ENCODE measurements around the gene ABCF1. TPM values are rescaled to one million over a fixed set of nuclear protein-coding genes. Genes with fewer than 3 reads are reported as not detected.

The ABCF1 gene
- total and polyA plus RNA-seq, 4 donors, result 20.4 to 33.9 (median 26.1) TPM

GRCh38 chr6:30612213-30612612, 41.0 kb downstream of the ABCF1 start:
- Histone ChIP-seq H3K4me1 (ENCODE audit: control insufficient read depth in 4 of 4, insufficient read depth in 4 of 4, low read length in 3 of 4) (peaks cover 2 to 23% (median 7%) of the 10 kb centered on the region in 4 donors), H3K9ac (ENCODE audit: low read depth in 1 of 2, low read length in 2 of 2) (no peak overlapping the region), H3K36me3 (ENCODE audit: control insufficient read depth in 4 of 4, insufficient read depth in 3 of 4, low read depth in 1 of 4, low read length in 3 of 4) (peaks cover 10 to 25% (median 23%) of the 10 kb centered on the region in 4 donors), H3K9me3 (ENCODE audit: control insufficient read depth in 4 of 4, low read length in 3 of 4) (no peaks in the 10 kb centered on the region), H3K27me3 (ENCODE audit: control insufficient read depth in 4 of 4, insufficient read depth in 4 of 4, low read length in 3 of 4) (no peaks in the 10 kb centered on the region), H3K4me3 (ENCODE audit: low read depth in 1 of 3, low read length in 3 of 3) (no peak overlapping the region), H3K27ac (ENCODE audit: low read depth in 1 of 2, low read length in 2 of 2) (no peak overlapping the region)
- TF ChIP-seq, protein P1, sequence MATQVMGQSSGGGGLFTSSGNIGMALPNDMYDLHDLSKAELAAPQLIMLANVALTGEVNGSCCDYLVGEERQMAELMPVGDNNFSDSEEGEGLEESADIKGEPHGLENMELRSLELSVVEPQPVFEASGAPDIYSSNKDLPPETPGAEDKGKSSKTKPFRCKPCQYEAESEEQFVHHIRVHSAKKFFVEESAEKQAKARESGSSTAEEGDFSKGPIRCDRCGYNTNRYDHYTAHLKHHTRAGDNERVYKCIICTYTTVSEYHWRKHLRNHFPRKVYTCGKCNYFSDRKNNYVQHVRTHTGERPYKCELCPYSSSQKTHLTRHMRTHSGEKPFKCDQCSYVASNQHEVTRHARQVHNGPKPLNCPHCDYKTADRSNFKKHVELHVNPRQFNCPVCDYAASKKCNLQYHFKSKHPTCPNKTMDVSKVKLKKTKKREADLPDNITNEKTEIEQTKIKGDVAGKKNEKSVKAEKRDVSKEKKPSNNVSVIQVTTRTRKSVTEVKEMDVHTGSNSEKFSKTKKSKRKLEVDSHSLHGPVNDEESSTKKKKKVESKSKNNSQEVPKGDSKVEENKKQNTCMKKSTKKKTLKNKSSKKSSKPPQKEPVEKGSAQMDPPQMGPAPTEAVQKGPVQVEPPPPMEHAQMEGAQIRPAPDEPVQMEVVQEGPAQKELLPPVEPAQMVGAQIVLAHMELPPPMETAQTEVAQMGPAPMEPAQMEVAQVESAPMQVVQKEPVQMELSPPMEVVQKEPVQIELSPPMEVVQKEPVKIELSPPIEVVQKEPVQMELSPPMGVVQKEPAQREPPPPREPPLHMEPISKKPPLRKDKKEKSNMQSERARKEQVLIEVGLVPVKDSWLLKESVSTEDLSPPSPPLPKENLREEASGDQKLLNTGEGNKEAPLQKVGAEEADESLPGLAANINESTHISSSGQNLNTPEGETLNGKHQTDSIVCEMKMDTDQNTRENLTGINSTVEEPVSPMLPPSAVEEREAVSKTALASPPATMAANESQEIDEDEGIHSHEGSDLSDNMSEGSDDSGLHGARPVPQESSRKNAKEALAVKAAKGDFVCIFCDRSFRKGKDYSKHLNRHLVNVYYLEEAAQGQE (IDR thresholded peaks at IDR 0.05), result no peak
- TF ChIP-seq ZBTB33 (IDR thresholded peaks at IDR 0.05), result no peak
- peak in 1 of 2 donors; percentile 40 for TF ChIP-seq RAD21 (IDR thresholded peaks at IDR 0.05)
- TF ChIP-seq, protein P2, sequence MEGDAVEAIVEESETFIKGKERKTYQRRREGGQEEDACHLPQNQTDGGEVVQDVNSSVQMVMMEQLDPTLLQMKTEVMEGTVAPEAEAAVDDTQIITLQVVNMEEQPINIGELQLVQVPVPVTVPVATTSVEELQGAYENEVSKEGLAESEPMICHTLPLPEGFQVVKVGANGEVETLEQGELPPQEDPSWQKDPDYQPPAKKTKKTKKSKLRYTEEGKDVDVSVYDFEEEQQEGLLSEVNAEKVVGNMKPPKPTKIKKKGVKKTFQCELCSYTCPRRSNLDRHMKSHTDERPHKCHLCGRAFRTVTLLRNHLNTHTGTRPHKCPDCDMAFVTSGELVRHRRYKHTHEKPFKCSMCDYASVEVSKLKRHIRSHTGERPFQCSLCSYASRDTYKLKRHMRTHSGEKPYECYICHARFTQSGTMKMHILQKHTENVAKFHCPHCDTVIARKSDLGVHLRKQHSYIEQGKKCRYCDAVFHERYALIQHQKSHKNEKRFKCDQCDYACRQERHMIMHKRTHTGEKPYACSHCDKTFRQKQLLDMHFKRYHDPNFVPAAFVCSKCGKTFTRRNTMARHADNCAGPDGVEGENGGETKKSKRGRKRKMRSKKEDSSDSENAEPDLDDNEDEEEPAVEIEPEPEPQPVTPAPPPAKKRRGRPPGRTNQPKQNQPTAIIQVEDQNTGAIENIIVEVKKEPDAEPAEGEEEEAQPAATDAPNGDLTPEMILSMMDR (IDR thresholded peaks at IDR 0.05; ENCODE audit: low read depth, low read length, missing input control), result peak; percentile 24
- WGBS, result 78% methylated on average over 1 of the region's 1 CpG
- no peak for DNase-seq (ENCODE audit: low spot score)

GRCh38 chr6:30612687-30613248, 41.5 kb downstream of the ABCF1 start:
- 53% methylated on average over 6 of the region's 6 CpGs for WGBS
- no peak overlapping the region for H3K4me3 ChIP-seq (ENCODE audit: low read depth in 1 of 3, low read length in 3 of 3)

More at GRCh38 chr6:30612687-30613248, 41.5 kb downstream of the ABCF1 start:
- no peak for DNase-seq (ENCODE audit: low spot score)
- Histone ChIP-seq H3K36me3 (ENCODE audit: control insufficient read depth in 4 of 4, insufficient read depth in 3 of 4, low read depth in 1 of 4, low read length in 3 of 4) (peaks cover 10 to 20% (median 17%) of the 10 kb centered on the region in 4 donors), H3K9me3 (ENCODE audit: control insufficient read depth in 4 of 4, low read length in 3 of 4) (no peaks in the 10 kb centered on the region), H3K4me1 (ENCODE audit: control insufficient read depth in 4 of 4, insufficient read depth in 4 of 4, low read length in 3 of 4) (peaks cover 2 to 23% (median 7%) of the 10 kb centered on the region in 4 donors), H3K27ac (ENCODE audit: low read depth in 1 of 2, low read length in 2 of 2) (no peak overlapping the region), H3K27me3 (ENCODE audit: control insufficient read depth in 4 of 4, insufficient read depth in 4 of 4, low read length in 3 of 4) (no peaks in the 10 kb centered on the region), H3K9ac (ENCODE audit: low read depth in 1 of 2, low read length in 2 of 2) (no peak overlapping the region)
- TF ChIP-seq HNF4G (IDR thresholded peaks at IDR 0.05), result no peak
- no peak for TF ChIP-seq ATF3 (IDR thresholded peaks at IDR 0.05)
- TF ChIP-seq, protein P2 (IDR thresholded peaks at IDR 0.05; ENCODE audit: low read depth, low read length, missing input control), result no peak
- no peak for TF ChIP-seq YY1 (IDR thresholded peaks at IDR 0.05)
- TF ChIP-seq, protein P1 (IDR thresholded peaks at IDR 0.05), result no peak
- no peak for TF ChIP-seq EGR1 (IDR thresholded peaks at IDR 0.05; ENCODE audit: low read depth in 2 of 2)
- TF ChIP-seq RXRA (IDR thresholded peaks at IDR 0.05), result no peak
- no peak for TF ChIP-seq FOXA2 (IDR thresholded peaks at IDR 0.05)
- TF ChIP-seq ZBTB33 (IDR thresholded peaks at IDR 0.05), result no peak
- TF ChIP-seq, protein P3, sequence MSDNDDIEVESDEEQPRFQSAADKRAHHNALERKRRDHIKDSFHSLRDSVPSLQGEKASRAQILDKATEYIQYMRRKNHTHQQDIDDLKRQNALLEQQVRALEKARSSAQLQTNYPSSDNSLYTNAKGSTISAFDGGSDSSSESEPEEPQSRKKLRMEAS (IDR thresholded peaks at IDR 0.05), result no peak
- TF ChIP-seq RAD21 (IDR thresholded peaks at IDR 0.05), result no peak
- TF ChIP-seq JUND (IDR thresholded peaks at IDR 0.05), result no peak
- no peak for TF ChIP-seq TAF1 (conservative IDR thresholded peaks at IDR 0.05)

All from liver (tissue), 9 donors.